ENCODE results near the gene IDI2.
"Not testable (repeated sequence)": the region's sequence is repeated elsewhere in the genome, so short reads cannot be mapped to it uniquely, and the experiment has no call there.

IDI2 gene

GRCh38 chr10:1047937-1048336 is 22.3 kb upstream of the IDI2 start:
- no peak for DNase-seq (ENCODE audit: low read depth, low spot score)

- DNase-seq (ENCODE audit: low read depth, low spot score), result no peak
These were observed 19.8 kb upstream of the IDI2 start for GRCh38 chr10:1045415-1045814.

- no peak for DNase-seq (ENCODE audit: low read depth, low spot score)
These were observed 19.3 kb upstream of the IDI2 start for GRCh38 chr10:1044964-1045363.

GRCh38 chr10:1044146-1044545 is 18.5 kb upstream of the IDI2 start:
- no peak for DNase-seq (ENCODE audit: low read depth, low spot score)

- no peak for DNase-seq (ENCODE audit: low read depth, low spot score)
These were observed 17.9 kb upstream of the IDI2 start for GRCh38 chr10:1043532-1043995.

- no peak for DNase-seq (ENCODE audit: low read depth, low spot score)
These were observed 15.9 kb upstream of the IDI2 start for GRCh38 chr10:1041514-1041913.

GRCh38 chr10:1040133-1040532 is 14.5 kb upstream of the IDI2 start:
- DNase-seq (ENCODE audit: low read depth, low spot score), result no peak

- not testable (repeated sequence) for DNase-seq (ENCODE audit: low read depth, low spot score)
These were observed 13.1 kb upstream of the IDI2 start for GRCh38 chr10:1038769-1039168.

GRCh38 chr10:1037098-1037497 is 11.4 kb upstream of the IDI2 start:
- DNase-seq (ENCODE audit: low read depth, low spot score), result no peak

- no peak for DNase-seq (ENCODE audit: low read depth, low spot score)
These were observed 10.7 kb upstream of the IDI2 start for GRCh38 chr10:1036341-1036791.

GRCh38 chr10:1035201-1035600 is 9.5 kb upstream of the IDI2 start:
- DNase-seq (ENCODE audit: low read depth, low spot score), result no peak

- no peak for DNase-seq (ENCODE audit: low read depth, low spot score)
These were observed 9.1 kb upstream of the IDI2 start for GRCh38 chr10:1034758-1035157.

GRCh38 chr10:1033601-1034000 is 7.9 kb upstream of the IDI2 start:
- DNase-seq (ENCODE audit: low read depth, low spot score), result no peak

- DNase-seq (ENCODE audit: low read depth, low spot score), result no peak
These were observed 4.2 kb upstream of the IDI2 start for GRCh38 chr10:1029838-1030237.

- no peak for DNase-seq (ENCODE audit: low read depth, low spot score)
These were observed 919 bp upstream of the IDI2 start for GRCh38 chr10:1026578-1026977.

- DNase-seq (ENCODE audit: low read depth, low spot score), result no peak
These were observed 1.6 kb downstream of the IDI2 start for GRCh38 chr10:1024103-1024502.

GRCh38 chr10:1022413-1022812 is 3.2 kb downstream of the IDI2 start:
- DNase-seq (ENCODE audit: low read depth, low spot score), result peak; percentile 20

- DNase-seq (ENCODE audit: low read depth, low spot score), result no peak
These were observed 4.7 kb downstream of the IDI2 start for GRCh38 chr10:1020958-1021357.

GRCh38 chr10:1020460-1020859 is 5.2 kb downstream of the IDI2 start:
- no peak for DNase-seq (ENCODE audit: low read depth, low spot score)

- no peak for DNase-seq (ENCODE audit: low read depth, low spot score)
These were observed 6.3 kb downstream of the IDI2 start for GRCh38 chr10:1019362-1019761.

GRCh38 chr10:1015688-1016087 is 10.0 kb downstream of the IDI2 start:
- no peak for DNase-seq (ENCODE audit: low read depth, low spot score)

- DNase-seq (ENCODE audit: low read depth, low spot score), result no peak
These were observed 14.0 kb downstream of the IDI2 start for GRCh38 chr10:1011696-1012095.

GRCh38 chr10:1010703-1011102 is 15.0 kb downstream of the IDI2 start:
- DNase-seq (ENCODE audit: low read depth, low spot score), result no peak

- DNase-seq (ENCODE audit: low read depth, low spot score), result not testable (repeated sequence)
These were observed 15.7 kb downstream of the IDI2 start for GRCh38 chr10:1009947-1010346.
